Uterus (tissue), 4 donors: Measurements from ENCODE around the gene SLC39A11. TPM values are rescaled to one million over a fixed set of nuclear protein-coding genes. Genes with fewer than 3 reads are reported as not detected.
"Not testable (repeated sequence)": the region's sequence is repeated elsewhere in the genome, so short reads cannot be mapped to it uniquely, and the experiment has no call there.

Source experiments
- DNase-seq, 2 donors: peaks; one replicate each; pipeline ENCODE4 v3.0.0-alpha.2; 2019 to 2020
- H3K27ac ChIP-seq, 2 donors: fragments of 200-600 bp; sonication (generic); 1 replicate in 1 of 2; 2 replicates in 1 of 2; pipeline ENCODE4 v1.5.1; 2016 to 2018
- H3K27me3 ChIP-seq, 2 donors: fragments of 200-600 bp; sonication (generic); one replicate each; pipeline ENCODE4 v1.5.1; 2018 to 2019; ENCODE audit warnings: control low read depth in 1 of 2
- H3K36me3 ChIP-seq, 2 donors: fragments of 200-600 bp; sonication (generic); one replicate each; pipeline ENCODE4 v1.5.1; 2019; ENCODE audit warnings: control low read depth in 1 of 2
- H3K4me1 ChIP-seq, 2 donors: fragments of 200-600 bp; sonication (generic); one replicate each; pipeline ENCODE4 v1.5.1; 2018 to 2019; ENCODE audit warnings: control low read depth in 1 of 2
- H3K4me3 ChIP-seq, 2 donors: fragments of 200-600 bp; sonication (generic); 1 replicate in 1 of 2; 2 replicates in 1 of 2; pipeline ENCODE4 v1.5.1; 2018 to 2019; ENCODE audit warnings: mild to moderate bottlenecking in 1 of 2
- H3K9me3 ChIP-seq, 2 donors: fragments of 200-600 bp; sonication (generic); one replicate each; pipeline ENCODE4 v1.5.1; 2019; ENCODE audit warnings: control low read depth in 1 of 2
- CTCF ChIP-seq, 4 experiments: fragments of 200-600 bp in 2 of 4; fragments of 450-650 bp in 2 of 4; sonication (generic) in 2 of 4; IDR thresholded peaks; one replicate each; pipeline ENCODE4 v1.5.1; 2016 to 2019; ENCODE audit warnings: antibody characterized with exemption in 4 of 4, mild to moderate bottlenecking in 2 of 4, moderate library complexity in 1 of 4
- POLR2A ChIP-seq, 2 donors: fragments of 450-650 bp; IDR thresholded peaks; one replicate each; pipeline ENCODE4 v1.6.1; 2016; ENCODE audit warnings: antibody characterized with exemption in 2 of 2, mild to moderate bottlenecking in 1 of 2, moderate library complexity in 1 of 2
- intact Hi-C: fragments of 100-400 bp; cut with DNase I; formaldehyde crosslinking; loops from one replicate; pipeline ENCODE4 v1.15.1; 2023; ENCODE audit warnings: low total_unique reads
- total RNA-seq, 4 donors: library from RNA; depleted of rRNA in 3 of 4; stranded (reverse); fragments of >200 nt in 3 of 4; gene quantifications; one replicate each; pipeline versions ENCODE4 v1.1.0 to v1.2.4, GENCODE V29; 2014 to 2023
- donor health status: DM: yes; HTN: yes; CAD: no.

The SLC39A11 gene
- total RNA-seq, 4 donors from 2014 or later, result 5.4 to 56.2 (median 21.0) TPM

DNA sequence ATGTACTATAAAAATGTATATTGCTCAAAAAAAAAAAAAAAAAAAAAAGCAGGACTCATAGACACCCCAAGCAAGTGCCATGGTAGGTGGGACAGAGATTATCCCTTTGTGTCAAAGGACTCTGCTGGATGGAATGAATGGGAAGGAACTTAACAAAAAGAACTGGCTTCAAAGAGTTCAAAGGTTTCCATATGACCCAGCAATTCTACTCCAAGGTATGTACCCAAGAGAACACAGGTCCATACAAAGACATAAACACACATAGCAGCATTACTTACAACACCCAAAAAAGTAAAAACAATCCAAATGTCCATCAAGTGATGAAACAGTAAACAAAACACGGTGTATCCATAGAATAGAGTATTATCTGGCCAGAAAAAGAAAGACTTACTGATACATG, 255.2 kb downstream of the SLC39A11 start:
- Histone ChIP-seq H3K4me1 (no peaks in the 10 kb centered on the region), H3K27ac (no peak overlapping the region), H3K9me3 (no peaks in the 10 kb centered on the region), H3K36me3 (no peaks in the 10 kb centered on the region), H3K27me3 (no peaks in the 10 kb centered on the region), H3K4me3 (no peak overlapping the region)
- TF ChIP-seq POLR2A (IDR thresholded peaks at IDR 0.05) (no peak), CTCF (IDR thresholded peaks at IDR 0.05) (no peak)
- DNase-seq, result no peak
- intact Hi-C loops, result no loop called here

DNA sequence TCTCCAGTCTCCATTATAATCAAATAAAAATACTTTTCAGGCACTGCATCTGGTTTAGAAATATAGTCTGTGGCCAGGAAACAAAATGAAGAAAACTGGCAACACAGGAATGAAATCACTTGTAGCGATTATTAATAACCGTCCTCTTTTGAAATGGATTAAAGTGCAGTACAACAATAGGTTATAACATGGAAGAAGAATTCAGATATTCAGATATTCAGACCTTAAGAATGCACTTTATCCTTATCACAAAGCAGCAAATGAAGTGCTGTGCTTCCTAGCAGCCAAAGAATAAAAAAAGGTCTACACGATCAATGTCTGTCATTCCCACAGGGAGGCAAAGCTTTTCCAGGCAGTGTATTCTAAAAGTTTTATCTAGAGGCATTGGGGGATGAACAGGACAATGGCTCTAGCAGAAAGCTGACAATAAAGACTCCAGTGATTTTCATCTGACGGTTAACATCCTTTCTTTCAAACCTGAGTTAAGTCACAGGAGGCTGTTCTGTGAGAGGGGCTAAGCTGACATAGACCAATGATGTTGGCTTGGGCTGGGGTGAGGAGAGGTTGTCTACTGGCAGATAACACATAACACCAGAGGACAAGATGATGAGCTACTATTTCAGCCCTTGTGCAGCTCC, 259.2 kb downstream of the SLC39A11 start:
- Histone ChIP-seq H3K4me1 (no peaks in the 10 kb centered on the region), H3K4me3 (no peak overlapping the region), H3K27me3 (no peaks in the 10 kb centered on the region), H3K36me3 (no peaks in the 10 kb centered on the region), H3K9me3 (no peaks in the 10 kb centered on the region), H3K27ac (no peak overlapping the region)
- TF ChIP-seq CTCF (IDR thresholded peaks at IDR 0.05) (no peak), POLR2A (IDR thresholded peaks at IDR 0.05) (no peak)
- no peak for DNase-seq
- intact Hi-C loops, result no loop called here

- intact Hi-C loops, result no loop called here
- DNase-seq, result no peak
- TF ChIP-seq POLR2A (IDR thresholded peaks at IDR 0.05) (no peak), CTCF (IDR thresholded peaks at IDR 0.05) (no peak)
These were observed 260.2 kb downstream of the SLC39A11 start for GRCh38 chr17:72832306-72832705.

GRCh38 chr17:72829883-72830282, 262.6 kb downstream of the SLC39A11 start:
- Histone ChIP-seq H3K4me1 (no peaks in the 10 kb centered on the region), H3K27me3 (no peaks in the 10 kb centered on the region), H3K9me3 (peaks cover 0 to 7% of the 10 kb centered on the region in 2 donors), H3K36me3 (no peaks in the 10 kb centered on the region), H3K4me3 (no peak overlapping the region), H3K27ac (no peak overlapping the region)
- intact Hi-C loops, result no loop called here
- no peak for DNase-seq
- TF ChIP-seq CTCF (IDR thresholded peaks at IDR 0.05) (no peak), POLR2A (IDR thresholded peaks at IDR 0.05) (no peak)

More at GRCh38 chr17:72832306-72832705, 260.2 kb downstream of the SLC39A11 start:
- Histone ChIP-seq H3K27me3 (no peaks in the 10 kb centered on the region), H3K27ac (no peak overlapping the region), H3K9me3 (no peaks in the 10 kb centered on the region), H3K4me1 (no peaks in the 10 kb centered on the region), H3K4me3 (no peak overlapping the region), H3K36me3 (no peaks in the 10 kb centered on the region)

- Histone ChIP-seq H3K27ac (no peak overlapping the region), H3K9me3 (peaks cover 0 to 11% of the 10 kb centered on the region in 2 donors), H3K4me3 (no peak overlapping the region), H3K36me3 (no peaks in the 10 kb centered on the region), H3K4me1 (no peaks in the 10 kb centered on the region), H3K27me3 (no peaks in the 10 kb centered on the region)
- intact Hi-C loops, result no loop called here
- no peak for DNase-seq
- TF ChIP-seq POLR2A (IDR thresholded peaks at IDR 0.05) (no peak), CTCF (IDR thresholded peaks at IDR 0.05) (no peak)
These were observed 265.9 kb downstream of the SLC39A11 start for GRCh38 chr17:72826602-72827001.

DNA sequence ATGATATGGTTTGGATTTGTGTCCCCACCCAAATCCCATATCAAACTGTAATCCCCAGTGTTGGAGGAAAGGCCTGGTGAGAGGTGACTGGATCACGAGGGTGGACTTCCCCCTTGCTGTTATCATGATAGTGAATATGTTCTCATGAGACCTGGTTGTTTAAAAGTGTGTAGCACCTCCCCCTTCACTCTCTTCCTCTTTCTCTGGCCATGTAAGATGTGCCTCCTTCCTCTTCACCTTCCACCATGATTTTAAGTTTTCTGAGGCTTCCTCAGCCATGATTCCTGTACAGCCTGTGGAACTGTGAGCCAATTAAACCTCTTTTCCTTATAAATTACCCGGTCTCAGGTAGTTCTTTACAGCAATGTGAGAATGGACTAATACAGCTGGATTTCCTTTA, 266.4 kb downstream of the SLC39A11 start:
- H3K4me3 ChIP-seq, H3K36me3 ChIP-seq, H3K4me1 ChIP-seq, H3K27me3 ChIP-seq, H3K27ac ChIP-seq, intact Hi-C loops, DNase-seq: not testable (repeated sequence)
- peaks cover 0 to 11% of the 10 kb centered on the region in 2 donors for H3K9me3 ChIP-seq
